ENCODE results near the gene WBP4.

- TF ChIP-seq, protein P1, sequence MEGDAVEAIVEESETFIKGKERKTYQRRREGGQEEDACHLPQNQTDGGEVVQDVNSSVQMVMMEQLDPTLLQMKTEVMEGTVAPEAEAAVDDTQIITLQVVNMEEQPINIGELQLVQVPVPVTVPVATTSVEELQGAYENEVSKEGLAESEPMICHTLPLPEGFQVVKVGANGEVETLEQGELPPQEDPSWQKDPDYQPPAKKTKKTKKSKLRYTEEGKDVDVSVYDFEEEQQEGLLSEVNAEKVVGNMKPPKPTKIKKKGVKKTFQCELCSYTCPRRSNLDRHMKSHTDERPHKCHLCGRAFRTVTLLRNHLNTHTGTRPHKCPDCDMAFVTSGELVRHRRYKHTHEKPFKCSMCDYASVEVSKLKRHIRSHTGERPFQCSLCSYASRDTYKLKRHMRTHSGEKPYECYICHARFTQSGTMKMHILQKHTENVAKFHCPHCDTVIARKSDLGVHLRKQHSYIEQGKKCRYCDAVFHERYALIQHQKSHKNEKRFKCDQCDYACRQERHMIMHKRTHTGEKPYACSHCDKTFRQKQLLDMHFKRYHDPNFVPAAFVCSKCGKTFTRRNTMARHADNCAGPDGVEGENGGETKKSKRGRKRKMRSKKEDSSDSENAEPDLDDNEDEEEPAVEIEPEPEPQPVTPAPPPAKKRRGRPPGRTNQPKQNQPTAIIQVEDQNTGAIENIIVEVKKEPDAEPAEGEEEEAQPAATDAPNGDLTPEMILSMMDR (IDR thresholded peaks at IDR 0.05), result no peak
- TF ChIP-seq POLR2A (IDR thresholded peaks at IDR 0.05), result no peak
Measured at GRCh38 chr13:41064493-41064892, 3.2 kb downstream of the WBP4 start.

Measured in uterus (tissue), 2 donors.